ENCODE data around the gene KIF6.
"Not testable (repeated sequence)": the region's sequence is repeated elsewhere in the genome, so short reads cannot be mapped to it uniquely, and the experiment has no call there.

KIF6 gene

DNA sequence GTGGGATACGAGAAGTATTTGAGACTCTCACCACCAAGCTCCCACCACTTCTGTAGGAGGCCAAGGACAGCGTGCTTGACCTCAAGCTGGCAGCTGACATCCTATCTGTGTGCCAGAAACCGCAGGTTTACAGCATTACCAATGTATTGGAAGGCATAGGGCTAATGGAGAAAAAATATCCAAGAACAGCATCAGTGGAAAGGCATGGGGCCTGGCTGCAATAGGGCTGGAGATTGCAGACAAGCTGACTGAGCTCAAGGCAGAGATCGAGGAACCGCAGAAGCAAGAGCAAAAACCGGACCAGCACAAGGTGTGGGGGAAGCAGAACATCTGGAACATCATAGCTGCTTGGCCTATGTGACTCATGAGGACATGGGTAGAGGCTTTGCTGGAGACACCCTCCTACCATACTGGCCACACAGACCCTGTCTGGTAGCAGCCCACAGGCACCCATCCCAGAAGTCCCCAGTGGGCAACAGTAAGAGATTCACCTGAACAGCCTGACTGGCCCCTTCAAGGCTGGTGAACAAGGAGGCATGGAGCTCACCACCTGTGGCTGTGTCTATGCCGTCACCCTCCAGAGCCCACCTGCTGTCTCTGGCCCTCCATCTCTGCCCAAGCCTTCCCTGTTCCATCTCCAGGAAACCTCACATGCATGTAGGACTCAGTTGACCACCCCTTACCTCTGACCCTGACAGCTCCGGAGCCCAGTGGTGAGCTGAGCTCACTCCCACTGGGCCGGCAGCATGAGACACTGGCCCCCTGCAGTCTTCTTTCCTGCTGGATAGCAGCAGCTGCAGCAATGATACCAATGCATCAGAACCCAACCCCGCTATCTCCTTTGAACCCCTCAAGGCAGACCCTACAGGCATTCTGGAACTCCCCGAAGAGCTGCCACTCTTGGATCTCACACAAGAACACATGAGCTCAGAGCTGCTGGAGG is 171.1 kb downstream of the KIF6 start:
- no peak for DNase-seq (ENCODE audit: low read depth, low spot score)

DNA sequence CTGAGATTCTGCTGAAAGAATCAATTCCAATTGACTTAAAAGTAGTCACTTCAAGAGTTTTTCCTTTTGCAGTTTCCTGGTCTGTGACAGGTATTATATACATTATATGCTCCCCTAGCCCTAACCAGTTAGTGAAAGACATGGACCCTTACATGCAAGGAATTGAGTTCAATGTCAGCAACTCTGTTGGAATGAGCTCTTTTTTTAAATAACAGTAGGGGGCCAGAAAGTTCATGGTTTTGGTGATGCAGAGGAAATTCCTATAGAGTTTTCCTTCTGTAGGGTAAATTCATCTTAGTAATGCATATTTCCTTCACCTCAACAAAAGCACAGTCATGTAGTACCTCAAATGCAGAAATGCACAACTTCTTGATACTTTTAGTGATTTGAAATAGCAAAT is 172.2 kb downstream of the KIF6 start:
- no peak for DNase-seq (ENCODE audit: low read depth, low spot score)

DNA sequence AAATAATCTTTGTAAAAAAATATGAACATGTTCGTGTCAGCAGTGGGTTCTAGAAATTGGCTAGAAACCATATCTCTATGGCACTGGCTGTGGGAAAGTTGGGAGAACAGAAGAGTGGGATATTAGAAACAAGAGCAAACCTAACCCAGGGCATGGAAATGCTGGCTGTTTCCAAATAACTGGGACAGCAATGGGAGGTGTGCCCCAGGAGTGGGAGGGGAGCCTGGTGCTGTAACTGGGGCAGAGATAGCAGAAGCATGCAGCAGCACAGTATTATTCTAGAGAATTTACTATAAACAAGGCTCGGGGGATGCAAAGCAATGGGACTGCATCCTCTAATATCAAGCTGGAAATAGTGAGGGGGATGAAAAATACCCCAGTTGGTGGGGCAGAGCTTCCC is 175.0 kb downstream of the KIF6 start:
- no peak for DNase-seq (ENCODE audit: low read depth, low spot score)

DNA sequence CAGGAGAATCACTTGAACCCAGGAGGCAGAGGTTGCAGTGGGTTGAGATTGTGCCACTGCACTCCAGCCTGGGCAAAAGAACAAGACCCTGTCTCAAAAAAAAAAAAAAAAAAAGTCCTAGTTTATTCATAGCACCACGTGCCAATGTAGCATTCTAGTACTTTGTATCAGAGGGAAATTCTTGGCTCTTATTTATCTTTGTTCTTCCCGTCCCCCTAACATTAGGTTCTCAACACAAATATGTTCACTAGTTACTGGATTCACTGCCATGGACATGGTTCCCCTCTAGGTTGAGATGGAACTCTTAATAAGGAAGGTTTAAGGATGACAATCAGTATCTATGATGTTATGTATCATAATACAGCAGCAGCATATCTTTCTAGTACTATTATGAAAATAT is 178.5 kb downstream of the KIF6 start:
- no peak for DNase-seq (ENCODE audit: low read depth, low spot score)

DNA sequence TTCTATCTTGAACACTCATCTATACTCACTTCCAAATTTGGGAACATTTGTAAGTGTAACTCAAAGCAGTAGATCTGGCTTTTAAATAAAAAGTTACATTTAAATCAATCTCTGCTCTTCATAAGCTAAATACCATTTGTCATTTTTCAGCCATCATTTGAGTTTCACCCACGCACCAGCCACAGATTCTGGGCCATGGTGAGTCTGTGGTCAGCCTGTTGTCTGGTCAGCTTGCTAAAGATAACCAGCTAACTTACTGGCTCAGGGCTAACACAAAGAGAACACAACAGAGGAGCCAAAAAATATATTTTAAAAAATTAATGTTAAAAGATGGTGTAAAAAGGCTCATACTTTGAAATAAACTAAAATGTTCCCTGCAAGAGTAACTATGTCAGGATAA is 181.3 kb downstream of the KIF6 start:
- no peak for DNase-seq (ENCODE audit: low read depth, low spot score)

DNA sequence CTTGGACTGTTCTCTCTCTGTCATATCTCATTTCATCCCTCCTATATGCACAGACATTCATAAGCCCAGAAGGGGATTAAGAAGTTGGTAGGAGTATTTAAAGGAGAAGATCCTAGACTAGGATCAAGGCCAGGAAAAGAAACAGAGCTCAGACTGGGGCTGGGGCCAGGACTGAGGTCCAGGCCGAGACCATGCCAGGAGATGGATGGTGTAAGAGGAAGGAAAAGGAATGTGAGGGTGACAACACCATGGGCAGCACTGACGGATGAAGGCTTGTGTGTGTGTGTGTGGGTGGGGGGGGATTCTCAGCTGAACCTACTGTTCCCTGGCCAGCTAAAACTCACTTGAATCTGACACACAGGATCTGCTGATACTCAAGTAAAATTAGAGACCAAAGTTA is 182.1 kb downstream of the KIF6 start:
- DNase-seq (ENCODE audit: low read depth, low spot score) = no peak

DNA sequence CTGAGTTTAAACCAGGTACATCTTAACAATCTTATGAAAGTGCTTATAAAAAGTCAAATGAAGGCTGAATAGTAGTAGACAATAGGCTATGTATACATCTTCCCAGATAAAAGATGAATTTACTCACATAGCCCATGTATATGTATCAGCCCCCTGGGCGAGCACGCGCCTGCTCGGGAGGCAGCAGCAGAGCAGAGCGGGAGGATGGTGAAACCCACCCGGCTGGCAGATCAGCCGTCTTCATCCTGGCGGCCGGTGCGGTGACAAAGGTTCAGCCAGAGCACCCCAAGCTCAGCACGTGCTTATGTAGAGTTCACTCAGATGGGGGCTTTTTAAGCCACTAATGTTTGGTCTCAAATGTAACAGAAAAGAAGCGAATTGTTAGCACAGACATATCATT is 184.8 kb downstream of the KIF6 start:
- no peak for DNase-seq (ENCODE audit: low read depth, low spot score)

DNA sequence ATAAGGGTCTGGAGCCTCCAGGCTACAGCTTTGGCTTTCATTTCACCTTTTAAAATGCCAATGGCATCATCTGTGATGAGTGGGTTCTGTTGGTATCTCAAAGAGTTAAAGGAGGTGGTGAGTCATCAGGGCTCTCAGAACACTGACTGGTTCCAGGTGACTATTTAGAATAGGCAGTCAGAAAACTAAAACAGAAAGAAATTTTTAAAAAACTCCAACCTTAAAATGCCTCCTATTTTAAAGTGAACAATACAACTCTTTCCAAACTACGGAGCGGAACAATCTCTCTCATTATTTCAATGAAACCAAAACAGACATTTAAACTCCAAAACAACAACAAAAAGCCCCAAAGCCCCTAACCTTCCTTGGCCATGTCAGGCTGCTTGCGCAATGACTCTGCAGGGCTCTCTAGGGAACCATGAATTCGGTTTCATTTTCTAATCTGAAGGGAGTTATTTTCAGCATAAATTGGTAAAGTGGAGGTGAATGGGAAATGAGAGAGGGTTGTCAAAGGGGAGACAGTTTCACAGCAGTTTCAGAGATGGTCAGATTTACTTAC is 194.9 kb downstream of the KIF6 start:
- no peak for DNase-seq (ENCODE audit: low read depth, low spot score)

DNA sequence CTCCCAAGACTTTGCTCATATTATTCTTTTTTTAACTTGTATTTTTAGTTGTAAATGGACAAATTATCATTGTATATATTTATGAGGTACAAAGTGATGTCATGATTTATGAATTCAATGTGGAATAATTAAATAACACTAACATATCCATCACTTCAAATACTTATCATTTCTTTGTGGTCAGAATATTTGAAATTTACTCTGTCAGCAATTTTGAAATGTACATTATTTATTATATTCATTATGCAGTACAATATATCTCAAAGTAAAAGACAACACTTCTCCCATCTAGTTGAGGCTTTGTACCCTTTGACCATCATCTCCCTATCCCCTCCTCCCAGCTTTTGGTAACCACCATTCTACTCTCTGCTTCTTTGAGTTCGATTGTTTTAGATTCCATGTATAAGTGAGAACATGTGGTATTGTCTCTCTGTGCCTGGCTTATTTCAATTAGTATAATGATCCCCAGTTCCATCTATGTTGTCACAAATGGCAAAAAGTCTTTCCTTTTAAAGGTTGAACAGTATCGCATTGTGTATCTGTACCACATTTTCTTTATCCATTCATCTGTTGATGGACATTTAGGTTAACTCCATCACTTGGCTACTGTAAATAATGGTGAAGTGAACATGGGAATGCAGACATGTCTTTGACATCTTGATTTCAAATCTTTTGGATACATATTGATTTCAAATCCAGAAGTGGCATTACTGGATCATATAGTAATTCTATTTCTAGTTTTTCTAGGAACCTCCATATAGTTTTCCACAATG is 197.2 kb downstream of the KIF6 start:
- DNase-seq (ENCODE audit: low read depth, low spot score) = no peak

DNA sequence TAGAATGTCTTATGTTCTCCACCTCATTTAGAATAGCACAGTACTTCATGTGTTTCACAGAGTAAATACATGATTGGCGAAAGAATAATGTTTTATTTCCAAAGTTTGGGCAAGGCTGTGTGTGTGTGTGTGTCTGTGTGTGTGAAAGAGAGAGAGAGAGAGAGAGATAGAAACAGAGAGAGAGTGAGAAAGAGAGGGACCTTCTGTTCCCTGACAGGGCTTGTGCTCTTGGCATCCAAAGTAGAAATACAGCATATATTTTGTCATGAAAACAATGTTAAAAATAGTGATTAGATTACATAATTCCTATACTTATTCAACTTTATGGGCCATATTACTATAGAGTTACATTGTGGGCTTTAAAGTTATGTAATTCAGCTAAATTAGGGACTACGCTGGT is 201.2 kb downstream of the KIF6 start:
- no peak for DNase-seq (ENCODE audit: low read depth, low spot score)

DNA sequence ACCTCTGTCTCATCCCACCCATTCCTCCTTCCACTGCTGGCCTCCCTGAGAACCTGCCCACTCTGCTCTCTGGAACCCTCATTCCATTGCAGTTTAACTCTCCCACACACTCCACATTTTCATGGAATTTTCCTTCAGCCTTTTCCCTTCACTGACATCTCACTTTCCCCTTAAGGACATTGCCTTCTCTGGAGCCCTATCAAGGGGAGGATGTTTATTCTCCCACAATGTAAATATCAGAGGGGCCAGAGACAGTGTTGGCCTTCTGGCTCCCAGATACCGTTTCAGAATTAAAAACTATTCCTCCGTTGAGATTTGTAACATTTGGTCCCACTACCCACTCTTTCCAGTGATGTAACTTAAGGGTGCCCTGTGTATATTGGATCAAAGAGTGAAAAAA is 203.2 kb downstream of the KIF6 start:
- DNase-seq (ENCODE audit: low read depth, low spot score) = no peak

DNA sequence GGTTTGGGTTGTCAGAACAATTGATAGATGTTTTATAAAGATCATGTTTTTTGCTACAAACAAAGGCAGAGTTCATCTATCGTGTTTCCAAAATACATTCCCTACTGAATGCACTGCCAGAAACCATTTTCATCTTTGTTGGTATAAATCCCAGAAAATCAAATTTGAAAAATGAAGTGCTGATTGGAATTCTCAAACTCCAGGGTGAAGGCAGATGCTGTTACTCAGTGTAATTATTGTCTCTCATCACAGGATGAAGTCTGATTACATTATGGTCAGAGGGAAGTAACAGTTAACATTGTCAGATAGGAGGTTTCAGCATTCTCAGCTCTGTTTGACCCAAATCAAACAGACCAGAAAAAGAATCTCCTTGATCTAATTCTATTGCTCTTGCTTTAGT is 204.3 kb downstream of the KIF6 start:
- DNase-seq (ENCODE audit: low read depth, low spot score) = no peak

DNA sequence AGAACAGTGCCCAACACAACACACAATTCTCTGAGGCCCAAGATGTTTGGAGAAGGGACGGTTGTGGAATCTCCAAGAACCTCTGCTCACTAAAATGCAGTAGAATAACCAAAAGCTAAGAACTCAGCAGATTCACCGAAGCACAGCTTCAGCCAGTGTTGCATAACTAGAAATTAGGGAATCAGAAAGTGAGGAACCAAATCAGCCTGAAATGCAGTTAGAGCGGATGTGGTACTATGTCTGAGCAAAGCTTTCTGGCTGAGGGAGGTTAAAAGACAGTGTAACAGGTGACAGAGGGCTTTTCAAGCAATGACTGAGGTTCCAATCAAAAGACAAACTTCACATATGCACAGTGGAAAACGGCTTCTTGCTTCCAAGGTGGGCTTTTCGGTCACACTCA is 204.8 kb downstream of the KIF6 start:
- no peak for DNase-seq (ENCODE audit: low read depth, low spot score)

DNA sequence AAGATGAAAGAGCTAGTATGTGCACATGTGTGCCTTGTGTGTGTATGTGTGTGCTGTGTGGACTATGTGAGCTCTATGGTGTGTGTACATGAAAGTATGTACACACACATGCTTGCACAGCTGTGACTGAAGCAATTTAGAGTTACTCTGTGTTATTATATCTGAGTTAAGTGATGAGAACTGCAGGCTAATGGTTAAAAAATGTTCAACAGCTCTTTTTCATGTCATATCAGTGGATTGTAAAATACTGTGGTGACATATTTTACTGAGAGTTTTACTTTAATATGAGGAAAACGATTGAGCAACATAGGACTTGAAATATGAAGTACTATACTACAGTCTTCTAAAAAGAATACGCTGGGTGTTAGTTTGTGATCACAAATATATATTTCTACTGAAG is 207.0 kb downstream of the KIF6 start:
- DNase-seq (ENCODE audit: low read depth, low spot score) = no peak

DNA sequence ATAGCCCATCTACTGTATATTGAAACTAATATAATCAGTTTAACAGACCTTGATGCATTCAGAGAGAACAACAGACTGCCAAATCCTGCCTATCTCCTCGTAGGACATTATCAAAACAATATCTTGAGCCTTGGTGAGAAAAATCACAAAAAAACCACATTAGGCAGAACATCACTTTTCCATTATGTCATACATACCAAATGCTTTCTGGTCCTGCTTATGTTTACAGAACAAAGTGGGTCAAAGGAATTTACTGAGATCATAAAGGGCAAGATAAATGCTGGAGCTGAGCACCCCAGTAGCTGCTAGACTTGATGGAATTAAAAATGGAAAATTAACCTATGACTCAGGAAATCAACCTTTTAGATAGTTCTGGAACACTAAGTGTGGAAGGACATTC is 207.5 kb downstream of the KIF6 start:
- DNase-seq (ENCODE audit: low read depth, low spot score) = no peak

DNA sequence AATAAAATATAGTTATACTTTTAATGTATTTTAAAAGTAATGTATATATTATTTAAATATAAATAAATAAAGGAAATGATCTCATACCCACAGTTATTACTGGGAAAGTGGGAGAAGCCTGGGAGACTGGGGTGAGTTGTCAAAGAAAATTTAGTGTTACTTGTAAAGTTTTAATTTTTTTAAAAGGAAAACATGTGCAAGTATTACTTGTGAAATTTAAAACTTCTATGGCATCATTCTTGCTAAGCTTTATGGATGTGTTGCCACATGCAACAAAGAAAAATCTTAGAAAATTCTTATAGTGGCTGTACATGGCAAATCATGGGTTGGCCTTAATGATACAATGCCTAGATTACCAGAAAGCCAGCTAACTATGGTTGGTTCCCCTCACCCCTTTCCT is 208.7 kb downstream of the KIF6 start:
- no peak for DNase-seq (ENCODE audit: low read depth, low spot score)

DNA sequence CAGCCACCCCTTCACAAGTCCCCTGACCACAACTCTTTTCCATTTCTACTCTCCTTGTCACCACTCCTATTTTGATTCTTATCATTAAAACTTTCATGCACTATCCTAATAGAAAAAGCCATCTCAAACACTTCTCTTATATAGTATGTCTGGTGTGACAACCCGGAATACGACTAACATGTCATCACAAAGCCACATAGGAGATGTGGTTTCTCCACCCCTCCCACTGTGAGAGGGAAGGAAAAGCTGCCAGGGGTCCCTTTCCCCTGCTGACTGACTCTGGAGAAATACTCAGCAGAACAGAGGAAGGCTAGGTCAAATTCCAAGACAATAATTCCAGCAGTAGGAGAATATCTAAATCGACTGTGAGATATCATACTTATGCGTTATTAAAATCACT is 209.7 kb downstream of the KIF6 start:
- DNase-seq (ENCODE audit: low read depth, low spot score) = no peak

DNA sequence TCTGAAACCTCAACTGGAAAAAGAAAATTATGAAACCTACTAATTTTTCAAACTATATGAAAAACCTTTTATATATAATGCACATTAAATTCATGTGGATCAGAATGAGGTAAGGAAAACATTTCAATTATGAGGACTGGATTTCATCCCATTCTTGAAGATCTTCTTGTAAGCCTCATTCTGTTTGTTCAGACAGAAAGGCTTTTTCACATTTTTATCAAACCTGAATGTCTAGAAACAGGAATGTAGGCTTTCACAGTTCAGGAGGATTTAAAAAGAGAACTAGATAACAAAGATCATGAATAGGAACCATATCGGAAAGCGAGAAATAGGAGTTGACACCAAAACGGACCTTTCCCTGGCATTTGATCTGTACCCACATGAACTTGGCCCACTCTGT is 210.2 kb downstream of the KIF6 start:
- DNase-seq (ENCODE audit: low read depth, low spot score) = no peak

DNA sequence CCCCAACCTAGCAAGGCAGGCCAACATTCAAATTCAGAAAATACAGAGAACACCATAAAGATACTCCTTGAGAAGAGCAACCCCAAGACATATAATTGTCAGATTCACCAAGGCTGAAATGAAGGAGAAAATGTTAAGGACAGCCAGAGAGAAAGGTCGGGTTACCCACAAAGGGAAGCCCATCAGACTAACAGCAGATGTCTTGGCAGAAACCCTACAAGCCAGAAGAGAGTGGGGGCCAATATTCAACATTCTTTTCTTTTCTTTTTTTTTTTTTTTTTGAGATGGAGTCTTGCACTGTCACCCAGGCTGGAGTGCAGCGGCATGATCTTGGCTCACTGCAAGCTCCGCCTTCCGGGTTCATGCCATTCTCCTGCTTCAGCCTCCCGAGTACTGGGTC is 215.4 kb downstream of the KIF6 start:
- DNase-seq (ENCODE audit: low read depth, low spot score) = not testable (repeated sequence)

DNA sequence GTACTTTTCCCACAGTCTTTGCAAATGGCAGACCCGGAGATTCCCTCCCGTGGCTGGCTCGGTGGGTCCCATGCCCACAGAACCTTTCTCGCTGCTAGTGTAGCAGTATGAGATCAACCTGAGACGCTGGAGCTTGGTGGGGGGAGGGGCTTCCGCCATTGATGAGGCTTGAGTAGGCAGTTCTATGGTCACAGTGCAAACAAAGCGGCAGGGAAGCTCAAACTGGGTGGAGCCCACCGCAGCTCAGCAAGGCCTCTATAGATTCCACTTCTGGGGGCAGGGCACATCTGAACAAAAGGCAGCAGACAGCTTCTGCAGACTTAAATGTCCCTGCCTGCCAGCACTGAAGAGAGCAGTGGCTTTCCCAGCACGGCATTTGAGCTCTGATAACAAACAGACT is 216.7 kb downstream of the KIF6 start:
- no peak for DNase-seq (ENCODE audit: low read depth, low spot score)

DNA sequence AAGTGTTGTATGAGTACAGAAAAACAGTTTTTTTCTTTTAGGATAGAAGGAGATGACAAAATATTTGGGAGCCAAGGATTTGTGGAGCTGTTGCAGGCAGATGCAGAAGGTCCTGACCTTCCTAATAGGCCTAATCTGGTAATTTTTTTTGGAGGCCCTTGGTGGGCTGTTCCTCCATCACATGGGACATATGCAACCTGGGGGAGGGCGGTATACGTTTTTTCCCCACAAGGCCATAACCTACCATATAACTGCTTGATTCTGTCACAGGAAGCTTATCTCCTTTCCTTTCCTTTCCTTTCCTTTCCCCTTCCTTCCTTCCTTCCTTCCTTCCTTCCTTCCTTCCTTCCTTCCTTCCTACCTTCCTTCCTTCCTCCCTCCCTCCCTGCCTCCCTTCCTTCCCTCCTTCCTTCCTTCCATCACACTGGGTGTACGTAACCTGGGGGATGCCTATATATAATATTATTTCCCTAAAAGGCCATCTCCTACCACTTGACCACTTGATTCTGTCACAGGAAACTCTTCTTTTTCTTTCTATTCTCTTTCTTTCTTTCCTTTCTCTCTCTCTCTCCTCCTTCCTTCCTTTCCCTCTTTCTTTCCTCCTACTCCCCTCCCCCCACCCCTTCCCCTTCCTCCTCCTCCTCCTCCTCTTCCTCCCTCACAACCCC is 217.7 kb downstream of the KIF6 start:
- DNase-seq (ENCODE audit: low read depth, low spot score) = no peak

DNA sequence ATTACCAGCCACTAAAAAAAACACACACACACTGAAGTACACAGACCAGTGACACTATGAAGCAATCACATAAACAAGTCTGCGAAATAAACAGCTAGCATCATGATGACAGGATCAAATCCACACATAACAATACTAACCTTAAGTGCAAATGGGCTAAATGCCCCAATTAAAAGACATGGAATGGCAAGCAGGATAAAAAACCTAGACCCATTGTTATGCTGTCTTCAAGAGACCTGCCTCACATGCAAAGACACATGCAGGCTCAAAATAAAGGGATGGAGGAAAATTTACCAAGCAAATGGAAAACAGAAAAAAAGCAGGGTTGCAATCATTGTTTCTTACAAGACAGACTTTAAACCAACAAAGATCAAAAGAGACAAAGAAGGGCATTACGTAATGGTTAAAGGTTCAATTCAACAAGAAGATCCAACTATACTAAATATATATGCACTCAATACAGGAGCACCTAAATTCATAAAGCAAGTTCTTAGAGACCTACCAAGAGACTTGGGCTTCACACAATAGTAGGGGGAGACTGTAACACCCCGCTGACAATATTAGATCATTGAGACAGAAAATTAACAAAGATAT is 222.7 kb downstream of the KIF6 start:
- DNase-seq (ENCODE audit: low read depth, low spot score) = not testable (repeated sequence)

All from activated naive CD8-positive, alpha-beta T cell treated with anti-CD3 and anti-CD28 coated beads, Interleukin-2, amount 50 U/mL, for 16 hours (primary cell).